PC-9 (cell line): Measurements from ENCODE around the gene SPOCK3.

Experiments used
- CTCF ChIP-seq: fragments of 200-600 bp; sonication (generic); conservative IDR thresholded peaks from 2 replicates; pipeline ENCODE4 v1.6.1; 2017; ENCODE audit warnings: mixed run types, antibody characterized with exemption, mild to moderate bottlenecking, moderate library complexity
- EZH2 ChIP-seq: fragments of 200-600 bp; sonication (generic); IDR thresholded peaks from 2 replicates; pipeline ENCODE4 v1.8.0; 2017; ENCODE audit warnings: antibody characterized with exemption, low read depth

- TF ChIP-seq CTCF (no peak), EZH2 (no peak)
Measured at GRCh38 chr4:166991006-166991561, 243.2 kb downstream of the SPOCK3 start.
